Activated gamma-delta T cell (primary cell): ENCODE data around the gene SMCO1.
"Not testable (repeated sequence)": the region's sequence is repeated elsewhere in the genome, so short reads cannot be mapped to it uniquely, and the experiment has no call there.

Experiments
- DNase-seq: peaks from one replicate; lab custom pipeline; 2025; lab: John Stamatoyannopoulos, UW
- total RNA-seq, 2 donors: gene quantifications; one replicate each; lab custom pipeline; 2026; lab: John Stamatoyannopoulos, UW

SMCO1 gene, protein sequence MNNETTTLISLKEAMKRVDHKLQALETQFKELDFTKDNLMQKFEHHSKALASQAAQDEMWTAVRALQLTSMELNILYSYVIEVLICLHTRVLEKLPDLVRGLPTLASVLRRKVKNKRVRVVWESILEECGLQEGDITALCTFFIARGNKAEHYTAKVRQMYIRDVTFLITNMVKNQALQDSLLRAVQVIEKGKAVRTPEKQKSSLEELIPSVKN
- total RNA-seq, result 0 reads per million in 2 donors

GRCh38 chr3:196514913-196515621, at the start of gene SMCO1:
Gene SMCO1 (minus strand): TSS chr3:196515346. CDS start chr3:196515209, 137 bp downstream.
- no peak for DNase-seq

DNA sequence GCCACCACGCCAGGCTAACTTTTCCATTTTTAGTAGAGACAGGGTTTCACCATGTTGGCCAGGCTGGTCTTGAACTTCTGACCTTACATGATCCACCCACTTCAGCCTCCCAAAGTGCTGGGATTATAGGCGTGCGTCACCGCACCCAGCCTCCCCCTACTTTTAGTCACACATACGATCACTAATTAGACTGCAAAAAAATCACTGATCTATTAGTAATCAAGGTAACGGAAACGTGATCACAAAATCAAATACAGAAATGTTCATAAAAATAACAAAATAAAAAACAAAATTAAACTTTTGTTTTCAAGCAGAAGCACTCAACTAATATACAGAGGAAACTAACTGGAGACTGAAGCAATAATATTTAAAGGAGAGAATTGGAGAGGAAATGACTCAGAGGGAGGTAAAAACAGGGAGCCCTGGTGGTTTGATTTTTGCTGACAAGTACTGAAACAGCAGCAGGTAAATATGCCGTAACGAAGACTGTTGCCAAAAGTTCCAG, 48.6 kb upstream of the SMCO1 start:
- no peak for DNase-seq

DNA sequence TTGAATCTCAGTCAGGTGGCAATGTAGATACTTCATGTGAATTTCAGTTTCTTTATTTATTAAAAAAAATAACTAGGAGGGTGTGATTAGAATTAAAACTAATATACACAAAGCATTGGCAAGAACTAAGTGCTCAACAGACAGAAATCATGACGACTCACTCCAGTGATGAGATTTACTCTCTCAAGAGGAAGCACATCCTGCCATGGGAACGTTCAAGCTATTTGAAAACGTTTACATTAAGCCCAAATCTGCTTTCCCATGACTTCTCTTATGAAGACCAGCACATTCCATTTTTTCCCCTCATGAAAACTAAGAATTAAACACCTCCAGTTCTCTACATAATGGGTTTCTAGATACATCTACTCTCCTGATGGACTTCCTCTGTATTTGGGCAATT, 44.7 kb upstream of the SMCO1 start:
- DNase-seq, result no peak

DNA sequence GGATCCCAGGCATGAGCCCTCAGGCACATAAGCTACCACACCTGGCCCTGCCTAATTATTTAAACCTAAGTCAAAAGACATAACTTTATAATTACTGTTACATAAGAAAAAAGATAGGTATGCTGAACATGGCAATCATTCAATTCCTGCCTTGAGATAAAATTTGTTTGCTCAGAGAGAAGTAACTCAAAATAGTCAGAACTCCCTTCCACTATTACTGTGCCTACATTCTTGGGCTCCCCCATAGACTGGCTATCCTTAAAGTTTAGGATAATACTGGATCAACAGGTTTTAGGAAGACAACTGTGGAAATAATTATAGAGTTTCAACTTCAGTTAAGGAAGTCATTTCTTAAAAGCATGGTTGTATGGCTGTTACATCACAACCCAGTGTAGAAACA, 43.3 kb upstream of the SMCO1 start:
- DNase-seq, result no peak

DNA sequence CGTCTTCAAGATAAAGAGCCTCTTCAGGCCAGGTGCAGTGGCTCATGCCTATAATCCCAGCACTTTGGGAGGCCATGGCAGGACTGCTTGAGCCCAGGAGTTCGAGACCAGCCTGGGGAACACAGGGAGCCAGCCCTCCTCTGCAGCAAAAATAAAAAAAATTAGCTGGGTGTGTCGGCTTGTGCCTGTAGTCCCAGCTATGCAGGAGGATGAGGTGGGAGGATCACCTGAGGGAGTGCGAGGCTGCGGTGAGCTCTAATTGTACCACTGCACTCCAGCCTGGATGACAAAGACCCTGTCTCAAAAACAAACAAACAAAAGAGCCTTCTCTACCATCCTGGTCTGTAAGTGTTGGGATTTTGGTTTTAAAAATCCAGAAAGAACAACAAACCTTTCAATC, 42.1 kb upstream of the SMCO1 start:
- no peak for DNase-seq

DNA sequence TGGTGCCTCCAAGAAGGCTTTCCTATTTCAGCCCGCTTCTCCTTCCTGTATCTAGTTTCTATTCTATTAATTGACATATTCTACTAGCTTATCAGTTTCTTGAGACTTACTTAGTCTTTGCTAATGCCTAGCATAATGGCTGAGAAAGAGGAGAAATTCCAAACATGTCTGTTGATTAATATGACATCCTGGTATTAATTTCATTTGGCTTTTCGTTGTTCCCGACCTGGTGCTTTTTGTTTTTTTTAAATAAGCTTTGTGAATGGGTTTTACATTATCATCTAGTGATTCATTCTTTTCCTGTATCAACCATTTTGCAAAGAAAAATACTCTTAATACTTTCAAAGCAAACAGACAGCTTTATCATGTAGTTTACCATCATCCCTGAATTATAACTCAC, 40.1 kb upstream of the SMCO1 start:
- no peak for DNase-seq

DNA sequence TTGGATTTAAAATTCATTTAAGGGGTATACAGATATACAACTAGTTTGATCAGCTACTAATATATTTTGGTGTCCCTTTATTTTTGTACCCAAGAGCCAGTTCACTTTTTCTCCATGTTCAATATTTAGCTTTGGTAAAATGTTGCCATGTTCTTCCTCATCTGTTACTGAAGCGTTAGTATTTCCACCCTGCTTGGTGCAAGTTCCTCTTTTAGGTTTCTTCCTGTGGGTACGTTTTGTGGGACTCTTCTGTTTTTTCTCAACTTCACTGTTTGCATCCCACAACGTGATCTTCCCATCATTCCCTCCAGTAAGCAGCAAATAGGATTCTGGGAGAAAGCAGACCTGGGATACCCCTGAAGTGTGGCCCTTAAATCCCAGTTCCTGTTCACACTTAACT, 39.1 kb upstream of the SMCO1 start:
- no peak for DNase-seq

GRCh38 chr3:196553551-196553950, 38.4 kb upstream of the SMCO1 start:
- no peak for DNase-seq

- DNase-seq, result no peak
These were observed 37.1 kb upstream of the SMCO1 start for GRCh38 chr3:196552253-196552652.

GRCh38 chr3:196550172-196550571, 35.0 kb upstream of the SMCO1 start:
- DNase-seq, result not testable (repeated sequence)

GRCh38 chr3:196549312-196549711, 34.2 kb upstream of the SMCO1 start:
- not testable (repeated sequence) for DNase-seq

DNA sequence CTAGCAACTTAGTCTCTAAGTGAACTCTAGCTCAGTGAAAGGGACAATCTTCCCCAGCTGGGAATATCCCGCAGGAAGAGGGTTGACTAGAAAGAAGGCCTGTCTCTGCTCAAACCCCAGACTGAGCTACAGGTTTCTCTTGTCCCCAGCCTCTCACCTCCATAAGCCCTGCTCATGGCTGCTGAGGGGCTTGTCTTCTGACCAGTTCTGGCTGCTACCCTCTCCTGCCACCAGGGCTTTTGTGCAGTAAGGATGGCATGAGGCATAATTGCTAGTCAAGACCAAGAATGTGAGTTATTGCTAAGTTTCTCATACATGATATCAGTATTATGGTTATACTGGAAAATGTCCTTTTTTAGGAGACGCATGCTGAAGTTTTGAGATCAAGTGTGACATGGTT, 31.9 kb upstream of the SMCO1 start:
- DNase-seq, result no peak

DNA sequence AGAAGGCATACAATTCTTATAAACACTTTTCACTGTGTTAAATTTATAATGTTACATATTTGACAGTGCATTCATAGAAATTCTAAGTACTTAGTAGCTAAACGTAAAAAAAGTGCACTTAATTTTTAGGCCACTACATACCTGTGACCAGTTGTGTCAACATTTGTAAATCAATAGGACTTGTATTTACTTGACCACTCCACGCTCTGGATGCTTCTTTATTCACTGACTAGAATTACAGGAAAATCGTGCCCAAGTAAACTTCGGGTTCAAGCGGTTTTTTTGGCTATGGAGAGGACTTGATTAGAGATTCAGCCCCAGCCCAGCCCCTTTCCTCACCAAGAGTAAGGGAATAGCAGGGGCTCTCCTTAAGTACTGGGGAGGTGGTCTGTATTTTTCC, 31.4 kb upstream of the SMCO1 start:
- no peak for DNase-seq

DNA sequence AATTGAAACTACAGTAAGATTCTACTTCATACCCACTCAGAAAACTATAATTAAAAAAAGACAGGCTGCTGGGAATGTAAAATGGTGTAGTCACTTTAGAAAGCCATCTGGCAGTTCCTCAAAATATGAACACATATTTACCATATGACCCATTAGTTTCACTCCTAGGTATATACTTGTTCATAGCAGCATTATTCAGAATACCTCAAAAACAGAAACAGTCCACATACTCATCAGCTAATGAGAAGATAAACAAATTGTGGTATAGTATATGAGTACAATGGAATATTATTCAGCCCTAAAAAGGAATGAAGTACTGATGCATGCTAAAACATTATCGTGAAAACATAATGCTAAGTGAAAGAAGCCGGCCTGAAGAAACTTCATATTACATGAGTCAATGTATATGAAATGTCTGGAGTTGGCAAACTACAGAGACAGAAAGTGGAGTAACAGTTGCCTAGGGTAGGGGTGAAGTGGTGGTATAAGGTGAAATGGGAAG, 29.4 kb upstream of the SMCO1 start:
- DNase-seq, result no peak

DNA sequence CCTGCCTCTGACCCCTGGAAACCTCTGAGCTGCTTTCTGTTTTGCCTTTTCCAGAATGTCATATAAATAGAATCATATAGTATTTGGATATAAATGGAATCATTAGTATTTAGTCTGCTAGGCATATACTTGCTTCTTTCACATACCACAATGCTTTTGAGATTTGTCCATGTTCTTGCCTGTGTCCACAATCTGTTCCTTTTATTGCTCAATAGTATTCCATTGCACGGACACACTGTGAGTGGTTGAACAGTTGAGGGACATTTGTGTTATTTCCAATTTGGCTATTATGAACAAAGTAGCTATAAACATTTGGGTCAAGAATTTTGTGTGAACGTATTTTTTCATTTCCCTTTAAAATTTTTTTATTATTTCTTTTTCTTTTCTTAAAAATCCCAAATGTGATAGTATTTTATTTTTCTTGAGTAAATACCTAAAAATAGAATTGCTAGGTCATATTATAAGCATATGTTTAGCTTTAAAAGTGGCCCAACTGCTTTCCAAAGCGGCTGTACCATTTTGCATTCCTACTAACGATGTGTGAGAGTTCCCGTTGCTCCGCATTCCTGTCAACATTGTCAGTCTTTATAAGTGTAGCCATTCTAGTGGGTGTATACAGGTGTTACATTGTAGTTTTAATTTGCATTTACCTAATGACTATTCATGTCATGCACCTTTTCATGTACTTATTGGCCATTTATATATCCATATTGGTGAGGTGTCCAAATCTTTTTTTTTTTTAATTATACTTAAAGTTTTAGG, 26.7 kb upstream of the SMCO1 start:
- no peak for DNase-seq

- DNase-seq, result no peak
These were observed 22.3 kb upstream of the SMCO1 start for GRCh38 chr3:196537319-196537984.

- no peak for DNase-seq
These were observed 18.1 kb upstream of the SMCO1 start for GRCh38 chr3:196533260-196533681.

DNA sequence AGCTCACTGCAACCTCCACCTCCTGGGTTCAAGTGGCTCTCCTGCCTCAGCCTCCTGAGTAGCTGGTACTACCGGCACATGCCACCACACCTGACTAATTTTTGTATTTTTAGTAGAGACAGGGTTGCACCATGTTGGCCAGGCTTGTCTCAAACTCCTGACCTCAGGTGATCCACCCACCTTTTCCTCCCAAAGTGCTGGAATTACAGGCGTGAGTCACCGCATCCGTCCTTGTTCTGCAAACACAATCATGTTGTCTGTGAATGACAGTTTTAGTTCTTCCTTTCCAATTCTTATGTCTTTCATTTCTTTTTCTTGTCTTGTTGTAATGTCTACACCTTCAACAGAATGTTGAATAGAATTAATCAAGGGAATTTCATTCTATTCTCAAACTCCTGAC, 16.3 kb upstream of the SMCO1 start:
- no peak for DNase-seq

- DNase-seq, result peak; percentile 29
These were observed 13.6 kb upstream of the SMCO1 start for GRCh38 chr3:196528639-196529233.

- no peak for DNase-seq
These were observed 10.0 kb upstream of the SMCO1 start for GRCh38 chr3:196525141-196525540.

- DNase-seq, result no peak
These were observed 9.4 kb upstream of the SMCO1 start for GRCh38 chr3:196524527-196524926.

- no peak for DNase-seq
These were observed 8.7 kb upstream of the SMCO1 start for GRCh38 chr3:196523841-196524240.
